SK-N-MC (cell line): ENCODE measurements around the gene NOX5.

Source experiments
- DNase-seq: peaks from one replicate; pipeline ENCODE4 v3.0.0-alpha.2; 2011; ENCODE audit warnings: low read depth, low spot score
- H3K27ac ChIP-seq: fragments of 200-600 bp; sonication (generic); 2 replicates; pipeline ENCODE4 v1.5.1; 2016; ENCODE audit warnings: mixed run types
- H3K36me3 ChIP-seq: fragments of 200-600 bp; sonication (generic); 2 replicates; pipeline ENCODE4 v1.6.1; 2017; ENCODE audit warnings: antibody characterized with exemption, low read length, mixed read lengths; ENCODE audit not compliant: insufficient read depth
- H3K4me3 ChIP-seq: fragments of 200-600 bp; sonication (generic); 2 replicates; pipeline ENCODE4 v1.5.1; 2016
- H3K9ac ChIP-seq: fragments of 200-600 bp; sonication (generic); 2 replicates; pipeline ENCODE4 v1.8.0; 2017; ENCODE audit warnings: mixed run types, mixed read lengths; ENCODE audit not compliant: insufficient read length
- H3K9me3 ChIP-seq: fragments of 200-600 bp; sonication (generic); 2 replicates; pipeline ENCODE4 v1.6.1; 2017; ENCODE audit warnings: low read depth, mild to moderate bottlenecking, antibody characterized with exemption, low read length, moderate library complexity, mixed read lengths
- EZH2 ChIP-seq: fragments of 200-600 bp; sonication (generic); IDR thresholded peaks from one replicate; pipeline ENCODE4 v1.6.1; 2017; ENCODE audit warnings: antibody characterized with exemption
- FOXP2 ChIP-seq: optimal IDR thresholded peaks from 2 replicates; pipeline ENCODE3; 2011; ENCODE audit warnings: mild to moderate bottlenecking, moderate library complexity; ENCODE audit not compliant: insufficient read depth; ENCODE audit errors: extremely low read length, control extremely low read depth
- POLR2AphosphoS5 ChIP-seq: IDR thresholded peaks from 2 replicates; pipeline ENCODE4 v1.6.1; 2012; ENCODE audit warnings: mild to moderate bottlenecking, low read depth, low read length, borderline replicate concordance

Gene NOX5

GRCh38 chr15:69081310-69082004, 67.0 kb downstream of the NOX5 start:
- peak overlapping the region; percentile 98 for H3K27ac ChIP-seq
- peak; percentile 65 for DNase-seq
- H3K36me3 ChIP-seq, result no peaks in the 10 kb centered on the region
- peak overlapping the region; percentile 87 for H3K4me3 ChIP-seq
- no peaks in the 10 kb centered on the region for H3K9me3 ChIP-seq
- TF ChIP-seq FOXP2 (no peak), POLR2AphosphoS5 (no peak; the same call in 1 of the 2 replicates), EZH2 (no peak)
- peak overlapping the region; percentile 93 for H3K9ac ChIP-seq

- Histone ChIP-seq H3K9me3 (no peaks in the 10 kb centered on the region), H3K27ac (peak overlapping the region; percentile 98), H3K9ac (peak overlapping the region; percentile 93), H3K4me3 (peak overlapping the region; percentile 87), H3K36me3 (no peaks in the 10 kb centered on the region)
- DNase-seq, result peak; percentile 62
- TF ChIP-seq POLR2AphosphoS5 (no peak), FOXP2 (no peak), EZH2 (no peak)
Observed at GRCh38 chr15:69082021-69082502, 67.6 kb downstream of the NOX5 start.

GRCh38 chr15:69082554-69082953, 68.1 kb downstream of the NOX5 start:
- no peaks in the 10 kb centered on the region for H3K36me3 ChIP-seq
- peak overlapping the region; percentile 87 for H3K4me3 ChIP-seq
- no peaks in the 10 kb centered on the region for H3K9me3 ChIP-seq
- peak overlapping the region; percentile 98 for H3K27ac ChIP-seq
- peak overlapping the region; percentile 93 for H3K9ac ChIP-seq
- DNase-seq, result no peak
- TF ChIP-seq FOXP2 (no peak), POLR2AphosphoS5 (peak; percentile 43; the same call in 1 of the 2 replicates), EZH2 (no peak)

GRCh38 chr15:69084404-69085030, 70.0 kb downstream of the NOX5 start:
- peak; percentile 98 for DNase-seq
- H3K36me3 ChIP-seq, result no peaks in the 10 kb centered on the region

GRCh38 chr15:69085325-69086081, 71.0 kb downstream of the NOX5 start:
- Histone ChIP-seq H3K9me3 (no peaks in the 10 kb centered on the region), H3K27ac (peak overlapping the region; percentile 98), H3K36me3 (no peaks in the 10 kb centered on the region), H3K4me3 (peak overlapping the region; percentile 87), H3K9ac (peak overlapping the region; percentile 78)
- DNase-seq, result peak; percentile 73
- TF ChIP-seq POLR2AphosphoS5, result no peak
- TF ChIP-seq EZH2, result no peak
- no peak for TF ChIP-seq FOXP2

More at GRCh38 chr15:69084404-69085030, 70.0 kb downstream of the NOX5 start:
- H3K4me3 ChIP-seq, result peak overlapping the region; percentile 87
- H3K9ac ChIP-seq, result peak overlapping the region; percentile 78
- H3K9me3 ChIP-seq, result no peaks in the 10 kb centered on the region
- peak overlapping the region; percentile 98 for H3K27ac ChIP-seq
- no peak for TF ChIP-seq FOXP2
- TF ChIP-seq POLR2AphosphoS5, result peak; percentile 75

- H3K4me3 ChIP-seq, result peak overlapping the region; percentile 87
- H3K9me3 ChIP-seq, result no peaks in the 10 kb centered on the region
- TF ChIP-seq FOXP2 (no peak), POLR2AphosphoS5 (no peak)
- peak overlapping the region; percentile 98 for H3K27ac ChIP-seq
- H3K36me3 ChIP-seq, result no peaks in the 10 kb centered on the region
- H3K9ac ChIP-seq, result peak overlapping the region; percentile 78
- DNase-seq, result no peak
Observed at GRCh38 chr15:69086427-69087204, 72.1 kb downstream of the NOX5 start.

GRCh38 chr15:69087366-69087976, 73.0 kb downstream of the NOX5 start:
- H3K27ac ChIP-seq, result no peak overlapping the region; the same call in 1 of the 2 replicates
- H3K4me3 ChIP-seq, result no peak overlapping the region
- no peaks in the 10 kb centered on the region for H3K36me3 ChIP-seq
- no peak for DNase-seq
- no peaks in the 10 kb centered on the region for H3K9me3 ChIP-seq
- H3K9ac ChIP-seq, result no peak overlapping the region
- no peak for TF ChIP-seq FOXP2
- no peak for TF ChIP-seq POLR2AphosphoS5
- no peak for TF ChIP-seq EZH2
